KMS-11 (cell line): Measurements from ENCODE around the gene BMI1.

Source experiments
- H2AFZ ChIP-seq: fragments of 200-600 bp; sonication (generic); 2 replicates; pipeline ENCODE4 v1.6.1; 2016; ENCODE audit warnings: antibody characterized with exemption, mixed run types, low read depth
- H3K27ac ChIP-seq: fragments of 200-600 bp; sonication (generic); 2 replicates; pipeline ENCODE4 v1.6.1; 2016; ENCODE audit warnings: mild to moderate bottlenecking, mixed run types
- H3K27me3 ChIP-seq: fragments of 200-600 bp; sonication (generic); 2 replicates; pipeline ENCODE4 v1.6.1; 2017; ENCODE audit warnings: mild to moderate bottlenecking, low read depth, mixed run types, moderate library complexity; ENCODE audit not compliant: insufficient read depth
- H3K36me3 ChIP-seq: fragments of 200-600 bp; sonication (generic); 2 replicates; pipeline ENCODE4 v1.6.1; 2017; ENCODE audit warnings: mild to moderate bottlenecking, mixed run types; ENCODE audit not compliant: insufficient read depth
- H3K4me1 ChIP-seq: fragments of 200-600 bp; sonication (generic); 2 replicates; pipeline ENCODE4 v1.6.1; 2016; ENCODE audit warnings: mild to moderate bottlenecking, low read depth, mixed run types; ENCODE audit not compliant: poor library complexity, severe bottlenecking
- H3K4me2 ChIP-seq: fragments of 200-600 bp; sonication (generic); 2 replicates; pipeline ENCODE4 v1.7.0; 2016; ENCODE audit warnings: mild to moderate bottlenecking, mixed run types
- H3K4me3 ChIP-seq: fragments of 200-600 bp; sonication (generic); IDR thresholded peaks from 2 replicates; pipeline ENCODE4 v1.6.1; 2017; ENCODE audit warnings: low read depth, low read length, mixed read lengths; ENCODE audit not compliant: insufficient read depth
- H3K79me2 ChIP-seq: fragments of 200-600 bp; sonication (generic); 2 replicates; pipeline ENCODE4 v1.6.1; 2016; ENCODE audit warnings: low read depth, mixed run types; ENCODE audit not compliant: insufficient read depth
- H3K9ac ChIP-seq: fragments of 200-600 bp; sonication (generic); 2 replicates; pipeline ENCODE4 v1.6.1; 2016; ENCODE audit warnings: mild to moderate bottlenecking, mixed run types
- H4K20me1 ChIP-seq: fragments of 200-600 bp; sonication (generic); 2 replicates; pipeline ENCODE4 v1.6.1; 2016; ENCODE audit warnings: mild to moderate bottlenecking, mixed run types; ENCODE audit not compliant: insufficient read depth
- TF ChIP-seq, protein P1 (sequence below): fragments of 200-600 bp; sonication (generic); conservative IDR thresholded peaks from 2 replicates; pipeline ENCODE4 v1.6.1; 2017; ENCODE audit warnings: low read depth, mild to moderate bottlenecking, antibody characterized with exemption, low read length, moderate library complexity, mixed read lengths

Gene BMI1

DNA sequence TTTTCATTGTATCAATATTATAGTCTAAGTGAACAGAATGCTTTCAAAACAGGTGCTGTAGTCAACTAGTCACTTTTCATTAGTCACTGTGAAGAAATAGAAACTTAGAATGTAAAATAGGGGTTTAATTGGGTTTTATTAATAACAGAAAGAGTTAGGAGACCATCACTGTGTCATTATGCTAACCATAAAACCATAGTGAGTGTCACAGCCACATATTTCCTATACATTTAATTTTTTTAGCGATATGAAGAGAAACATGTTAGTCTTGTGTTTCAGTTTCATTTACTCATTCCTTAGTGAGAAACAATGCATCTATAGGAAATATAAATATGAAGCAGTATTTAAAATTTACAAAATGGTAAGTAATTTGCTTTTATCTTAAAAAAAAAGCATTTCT lies 46.6 kb downstream of the BMI1 start:
- H3K9ac ChIP-seq: peak overlapping the region; percentile 11; the same call in 1 of the 2 replicates
- no peaks in the 10 kb centered on the region for H3K36me3 ChIP-seq
- H3K27me3 ChIP-seq: no peaks in the 10 kb centered on the region
- H3K79me2 ChIP-seq: no peaks in the 10 kb centered on the region
- peak overlapping the region; percentile 28 for H3K27ac ChIP-seq
- H3K4me2 ChIP-seq: peak overlapping the region; percentile 51
- H3K4me3 ChIP-seq: no peak overlapping the region
- H2AFZ ChIP-seq: peak overlapping the region; percentile 6
- peaks cover 42% of the 10 kb centered on the region for H3K4me1 ChIP-seq
- TF ChIP-seq, protein P1, sequence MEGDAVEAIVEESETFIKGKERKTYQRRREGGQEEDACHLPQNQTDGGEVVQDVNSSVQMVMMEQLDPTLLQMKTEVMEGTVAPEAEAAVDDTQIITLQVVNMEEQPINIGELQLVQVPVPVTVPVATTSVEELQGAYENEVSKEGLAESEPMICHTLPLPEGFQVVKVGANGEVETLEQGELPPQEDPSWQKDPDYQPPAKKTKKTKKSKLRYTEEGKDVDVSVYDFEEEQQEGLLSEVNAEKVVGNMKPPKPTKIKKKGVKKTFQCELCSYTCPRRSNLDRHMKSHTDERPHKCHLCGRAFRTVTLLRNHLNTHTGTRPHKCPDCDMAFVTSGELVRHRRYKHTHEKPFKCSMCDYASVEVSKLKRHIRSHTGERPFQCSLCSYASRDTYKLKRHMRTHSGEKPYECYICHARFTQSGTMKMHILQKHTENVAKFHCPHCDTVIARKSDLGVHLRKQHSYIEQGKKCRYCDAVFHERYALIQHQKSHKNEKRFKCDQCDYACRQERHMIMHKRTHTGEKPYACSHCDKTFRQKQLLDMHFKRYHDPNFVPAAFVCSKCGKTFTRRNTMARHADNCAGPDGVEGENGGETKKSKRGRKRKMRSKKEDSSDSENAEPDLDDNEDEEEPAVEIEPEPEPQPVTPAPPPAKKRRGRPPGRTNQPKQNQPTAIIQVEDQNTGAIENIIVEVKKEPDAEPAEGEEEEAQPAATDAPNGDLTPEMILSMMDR: no peak
- no peaks in the 10 kb centered on the region for H4K20me1 ChIP-seq

GRCh38 chr10:22368402-22368801 lies 47.5 kb downstream of the BMI1 start:
- no peaks in the 10 kb centered on the region for H3K79me2 ChIP-seq
- no peak overlapping the region for H3K9ac ChIP-seq
- no peaks in the 10 kb centered on the region for H3K27me3 ChIP-seq
- H2AFZ ChIP-seq: no peak overlapping the region
- H4K20me1 ChIP-seq: no peaks in the 10 kb centered on the region
- H3K36me3 ChIP-seq: no peaks in the 10 kb centered on the region
- no peak overlapping the region for H3K27ac ChIP-seq
- H3K4me3 ChIP-seq: no peak overlapping the region
- H3K4me2 ChIP-seq: no peak overlapping the region
- TF ChIP-seq, protein P1: no peak
- H3K4me1 ChIP-seq: peaks cover 42% of the 10 kb centered on the region

DNA sequence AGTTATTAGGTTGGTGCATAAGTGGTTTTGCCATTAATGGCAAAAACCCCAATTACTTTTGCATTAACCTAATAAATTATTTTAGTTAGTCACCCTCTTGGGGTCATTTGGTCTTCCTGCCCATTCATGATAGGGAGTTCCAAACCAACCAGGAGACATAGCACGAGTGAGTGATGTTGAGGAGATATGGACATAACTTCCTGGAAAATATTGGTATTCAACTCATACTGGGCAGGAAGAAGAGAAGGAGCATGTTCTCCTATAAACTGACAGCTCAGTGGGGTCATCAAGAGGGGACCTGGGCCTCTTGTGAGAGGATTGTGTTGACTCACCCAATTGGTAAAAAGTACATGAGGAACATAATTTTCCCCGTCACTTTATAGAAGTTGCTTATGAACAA lies 48.1 kb downstream of the BMI1 start:
- no peaks in the 10 kb centered on the region for H3K27me3 ChIP-seq
- no peak overlapping the region for H3K27ac ChIP-seq
- H2AFZ ChIP-seq: no peak overlapping the region
- H4K20me1 ChIP-seq: no peaks in the 10 kb centered on the region
- H3K4me2 ChIP-seq: no peak overlapping the region
- no peak overlapping the region for H3K4me3 ChIP-seq
- no peak overlapping the region for H3K9ac ChIP-seq
- TF ChIP-seq, protein P1: no peak
- no peaks in the 10 kb centered on the region for H3K36me3 ChIP-seq
- H3K4me1 ChIP-seq: peaks cover 42% of the 10 kb centered on the region
- H3K79me2 ChIP-seq: no peaks in the 10 kb centered on the region

- H3K27me3 ChIP-seq: no peaks in the 10 kb centered on the region
- no peak overlapping the region for H3K27ac ChIP-seq
- TF ChIP-seq, protein P1: no peak
- H3K9ac ChIP-seq: no peak overlapping the region
- H3K4me3 ChIP-seq: no peak overlapping the region
- H3K4me2 ChIP-seq: no peak overlapping the region
- no peak overlapping the region for H2AFZ ChIP-seq
- H3K36me3 ChIP-seq: no peaks in the 10 kb centered on the region
- H3K4me1 ChIP-seq: peaks cover 42% of the 10 kb centered on the region
- no peaks in the 10 kb centered on the region for H3K79me2 ChIP-seq
- no peaks in the 10 kb centered on the region for H4K20me1 ChIP-seq
Measured at GRCh38 chr10:22369434-22370072, 48.7 kb downstream of the BMI1 start.
